Testis (tissue), 2 donors: ENCODE results near the gene HNRNPH1.

Experiments
- CTCF ChIP-seq, 3 experiments: fragments of 450-650 bp in 2 of 3; fragments of 200-600 bp in 1 of 3; sonication (generic) in 1 of 3; IDR thresholded peaks; one replicate each; pipeline ENCODE4 v1.5.1; 2016 to 2019; ENCODE audit warnings: antibody characterized with exemption in 3 of 3, mild to moderate bottlenecking in 2 of 3, moderate library complexity in 1 of 3
- POLR2A ChIP-seq: fragments of 450-650 bp; IDR thresholded peaks from one replicate; pipeline ENCODE4 v1.6.1; 2017; ENCODE audit warnings: antibody characterized with exemption, mild to moderate bottlenecking, moderate library complexity

- TF ChIP-seq CTCF (IDR thresholded peaks at IDR 0.05) (peak in 1 of 3 experiments; percentile 23), POLR2A (peak; percentile 97)
These were observed at the start of gene HNRNPH1 for GRCh38 chr5:179623003-179623905.
